GM12864 (cell line): ENCODE data around the gene ZFR.
A peak's percentile ranks its signal among the peaks of the same experiment; 100 is the strongest.
"Not testable (repeated sequence)": the region's sequence is repeated elsewhere in the genome, so short reads cannot be mapped to it uniquely, and the experiment has no call there.

Experiments
- DNase-seq: peaks from one replicate; pipeline ENCODE4 v3.0.0-alpha.2; 2011; ENCODE audit warnings: low read depth
- H3K4me3 ChIP-seq: 2 replicates; pipeline ENCODE4 v1.5.1; 2011; ENCODE audit warnings: mild to moderate bottlenecking, low read depth, low read length, control low read depth
- CTCF ChIP-seq: IDR thresholded peaks from 2 replicates; pipeline ENCODE4 v1.5.1; 2011; ENCODE audit warnings: low read depth, mild to moderate bottlenecking, moderate library complexity, low read length, control low read depth, inconsistent platforms; ENCODE audit errors: missing control alignments

ZFR gene

GRCh38 chr5:32453916-32454315, 9.4 kb upstream of the ZFR start:
- no peak for TF ChIP-seq CTCF
- DNase-seq, result no peak
- H3K4me3 ChIP-seq, result no peak overlapping the region

GRCh38 chr5:32452316-32452715, 7.8 kb upstream of the ZFR start:
- not testable (repeated sequence) for DNase-seq, H3K4me3 ChIP-seq

- H3K4me3 ChIP-seq, result no peak overlapping the region
- peak; percentile 42 for TF ChIP-seq CTCF
- no peak for DNase-seq
Measured at GRCh38 chr5:32450952-32451351, 6.4 kb upstream of the ZFR start.

- no peak for DNase-seq
- TF ChIP-seq CTCF, result no peak
- no peak overlapping the region for H3K4me3 ChIP-seq
Measured at GRCh38 chr5:32449262-32449661, 4.7 kb upstream of the ZFR start.

GRCh38 chr5:32446630-32447029, 2.1 kb upstream of the ZFR start:
- TF ChIP-seq CTCF, result no peak
- no peak for DNase-seq
- H3K4me3 ChIP-seq, result no peak overlapping the region

GRCh38 chr5:32445831-32446614, 1.5 kb upstream of the ZFR start:
- DNase-seq, result no peak
- no peak for TF ChIP-seq CTCF
- no peak overlapping the region for H3K4me3 ChIP-seq

GRCh38 chr5:32445287-32445758, 783 bp upstream of the ZFR start:
- H3K4me3 ChIP-seq, result no peak overlapping the region
- no peak for TF ChIP-seq CTCF
- DNase-seq, result no peak
